ENCODE measurements around the gene CNN2. TPM values are rescaled to one million over a fixed set of nuclear protein-coding genes. Genes with fewer than 3 reads are reported as not detected.

Gene CNN2
- total RNA-seq, 1 experiment from 2014 or later: 524 TPM

- no peaks in the 10 kb centered on the region for H4K20me1 ChIP-seq (ENCODE audit: control insufficient read depth, insufficient read depth, insufficient read length)
- H3K23me2 ChIP-seq (ENCODE audit: insufficient read length, low read depth, low read length, poor library complexity, severe bottlenecking): peaks cover 10% of the 10 kb centered on the region
- no peak for DNase-seq
- H3K56ac ChIP-seq (ENCODE audit: insufficient read length, low read depth, low read length): no peak overlapping the region
- Mint-ChIP-seq H3K36me3 (ENCODE audit: insufficient read depth in 1 of 3, low read depth in 3 of 3) (peaks cover 0 to 13% (median 8%) of the 10 kb centered on the region in 3 experiments; a peak in 4 of 7 replicates), H3K27me3 (ENCODE audit: low read depth) (peaks cover 31% of the 10 kb centered on the region), H3K9me3 (no peaks in the 10 kb centered on the region), H3K4me1 (peaks cover 0 to 5% of the 10 kb centered on the region in 2 experiments; a peak in 2 of 4 replicates), H3K27ac (no peak overlapping the region), H3K4me3 (no peak overlapping the region)
- no peak overlapping the region for H2BK15ac ChIP-seq (ENCODE audit: low read depth, low read length)
- H3K9me3 ChIP-seq (ENCODE audit: control insufficient read depth, low read depth, low read length): no peaks in the 10 kb centered on the region
- H2BK20ac ChIP-seq (ENCODE audit: low read depth, low read length, poor library complexity, severe bottlenecking): no peak overlapping the region
- no peak overlapping the region for H4K8ac ChIP-seq (replicated peaks; ENCODE audit: insufficient read length, low read depth, low read length)
- no peak overlapping the region for H2BK12ac ChIP-seq (ENCODE audit: insufficient read length, low read depth, low read length)
- TF ChIP-seq CTCF (conservative IDR thresholded peaks at IDR 0.05): no peak
- no peaks in the 10 kb centered on the region for H3K4me1 ChIP-seq (ENCODE audit: insufficient read depth, low read length)
- H3K4me2 ChIP-seq (ENCODE audit: insufficient read depth, insufficient read length, low read length): no peak overlapping the region
- H3K27ac ChIP-seq (ENCODE audit: insufficient read length, low read depth, low read length): no peak overlapping the region
- no peak overlapping the region for H2BK5ac ChIP-seq (ENCODE audit: insufficient read length, low read length)
- H3K9ac ChIP-seq (ENCODE audit: extremely low read depth, insufficient read length, low read length): no peak overlapping the region
- H2BK120ac ChIP-seq (ENCODE audit: low read depth, low read length, poor library complexity, severe bottlenecking): no peak overlapping the region
- no peak overlapping the region for H3K23ac ChIP-seq (ENCODE audit: insufficient read length, low read depth, low read length)
- H2AK5ac ChIP-seq (ENCODE audit: insufficient read length, low read length): no peak overlapping the region
- no peak overlapping the region for H4K91ac ChIP-seq (ENCODE audit: insufficient read length, low read depth, low read length)
- no peaks in the 10 kb centered on the region for H3K79me1 ChIP-seq (ENCODE audit: insufficient read depth, low read depth, low read length, poor library complexity, severe bottlenecking)
- H4K5ac ChIP-seq (ENCODE audit: insufficient read length, low read depth, low read length): no peak overlapping the region
- no peak overlapping the region for H2AFZ ChIP-seq (ENCODE audit: low read length)
- H3K79me2 ChIP-seq (ENCODE audit: insufficient read depth, low read length): 0 out of 2 replicates have a peak, but pooled peaks cover 2% of the 10 kb centered on the region
- H3K18ac ChIP-seq (ENCODE audit: insufficient read length, low read depth, low read length): no peak overlapping the region
- H3K27me3 ChIP-seq (ENCODE audit: insufficient read depth, low read length): peaks cover 10% of the 10 kb centered on the region
- H3K4ac ChIP-seq (ENCODE audit: low read depth, low read length): no peak overlapping the region
- no peak overlapping the region for H3T11ph ChIP-seq (ENCODE audit: low read length)
- WGBS (ENCODE audit: extremely low coverage, insufficient read length, low lambda C conversion rate): no CpG with 5 or more reads among the region's 37 CpGs
- no peak overlapping the region for H3K14ac ChIP-seq (ENCODE audit: insufficient read depth, low read length)
Measured at GRCh38 chr19:1003283-1003682, 23.1 kb upstream of the CNN2 start.

Data from H9 (cell line).